Measurements from ENCODE around the gene MAGEF1.

MAGEF1 gene

GRCh38 chr3:184748219-184749135 is 36.6 kb upstream of the MAGEF1 start:
- no peak overlapping the region for H3K9ac ChIP-seq (ENCODE audit: low read length)
- no peaks in the 10 kb centered on the region for H4K20me1 ChIP-seq (ENCODE audit: low read depth, low read length)
- no peak overlapping the region for H3K4me3 ChIP-seq (ENCODE audit: insufficient read depth, low read length, poor library complexity, severe bottlenecking)
- H3F3A ChIP-seq (ENCODE audit: insufficient read depth) = no peaks in the 10 kb centered on the region
- no peaks in the 10 kb centered on the region for H3K9me2 ChIP-seq (replicated peaks; ENCODE audit: insufficient read depth, low read length)
- no peaks in the 10 kb centered on the region for H3K79me2 ChIP-seq (ENCODE audit: insufficient read depth, low read length)
- H2AFZ ChIP-seq (ENCODE audit: low read depth, low read length, severe bottlenecking) = no peak overlapping the region
- no peak overlapping the region for H3K4me2 ChIP-seq (ENCODE audit: low read depth, low read length, poor library complexity, severe bottlenecking)
- TF ChIP-seq EZH2phosphoT487 (conservative IDR thresholded peaks at IDR 0.05; ENCODE audit: low read length) = no peak
- H3K27ac ChIP-seq (ENCODE audit: low read depth, low read length) = no peak overlapping the region
- no peaks in the 10 kb centered on the region for H3K9me3 ChIP-seq (ENCODE audit: insufficient read depth, low read length)
- H3K36me3 ChIP-seq (ENCODE audit: low read length) = no peaks in the 10 kb centered on the region
- H3K27me3 ChIP-seq (ENCODE audit: low read length) = no peaks in the 10 kb centered on the region

DNA sequence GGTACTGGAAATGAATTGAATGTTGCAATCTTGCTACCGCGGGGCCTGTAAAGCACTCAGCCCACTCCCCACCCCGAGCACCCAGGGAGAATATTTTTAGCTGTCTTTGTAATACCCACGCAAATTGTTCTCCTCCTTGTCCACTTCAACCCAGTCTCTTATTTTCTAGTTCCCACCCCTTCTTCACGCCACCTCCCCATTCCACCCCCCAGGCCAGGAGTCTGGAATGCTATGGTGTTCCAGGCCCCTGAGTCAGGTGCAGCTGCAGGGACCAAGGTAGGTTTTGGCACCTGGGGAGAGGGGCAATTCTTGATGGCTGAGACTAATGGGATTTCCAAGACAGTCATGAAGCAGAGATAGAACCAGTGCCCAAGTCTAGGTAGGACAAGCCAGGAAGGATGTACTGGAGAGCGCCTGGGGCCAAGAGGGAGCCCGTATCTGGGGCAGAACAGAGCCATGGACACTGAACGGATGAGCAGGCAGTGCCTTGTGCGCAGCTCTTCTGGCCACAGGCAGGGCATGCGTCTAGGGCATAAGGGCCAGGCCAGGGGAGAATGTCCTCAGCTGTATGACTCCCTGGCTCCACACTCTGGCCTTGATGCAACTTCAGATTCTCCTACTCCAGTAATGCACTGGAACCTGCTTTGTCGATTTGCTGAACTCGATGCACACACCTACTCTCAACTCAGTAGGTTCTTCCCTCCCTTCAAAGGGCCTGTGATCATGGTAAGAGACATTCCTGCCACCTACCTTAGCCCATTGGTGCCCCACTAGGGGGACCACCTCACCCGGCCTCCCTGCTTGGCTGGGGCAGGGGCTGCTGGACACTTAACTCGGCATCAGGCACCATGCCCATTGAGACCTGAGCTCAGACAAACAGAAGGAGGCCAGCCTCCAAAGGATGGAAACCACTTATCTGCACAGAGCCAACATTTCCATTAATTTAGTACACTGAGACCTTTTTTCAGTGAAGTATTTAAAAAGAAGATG is 34.6 kb upstream of the MAGEF1 start:
- H3F3A ChIP-seq (ENCODE audit: insufficient read depth) = no peaks in the 10 kb centered on the region
- H3K27me3 ChIP-seq (ENCODE audit: low read length) = no peaks in the 10 kb centered on the region
- no peak overlapping the region for H3K4me2 ChIP-seq (ENCODE audit: low read depth, low read length, poor library complexity, severe bottlenecking)
- no peak overlapping the region for H3K4me3 ChIP-seq (ENCODE audit: insufficient read depth, low read length, poor library complexity, severe bottlenecking)
- H3K9ac ChIP-seq (ENCODE audit: low read length) = no peak overlapping the region
- no peaks in the 10 kb centered on the region for H3K9me3 ChIP-seq (ENCODE audit: insufficient read depth, low read length)
- H3K27ac ChIP-seq (ENCODE audit: low read depth, low read length) = no peak overlapping the region
- TF ChIP-seq EZH2phosphoT487 (conservative IDR thresholded peaks at IDR 0.05; ENCODE audit: low read length) (no peak), CTCF (IDR thresholded peaks at IDR 0.05; ENCODE audit: insufficient read depth, low read length, poor library complexity, severe bottlenecking) (no peak)
- no peak overlapping the region for H2AFZ ChIP-seq (ENCODE audit: low read depth, low read length, severe bottlenecking)
- H3K36me3 ChIP-seq (ENCODE audit: low read length) = no peaks in the 10 kb centered on the region
- H3K79me2 ChIP-seq (ENCODE audit: insufficient read depth, low read length) = no peaks in the 10 kb centered on the region
- H3K9me2 ChIP-seq (replicated peaks; ENCODE audit: insufficient read depth, low read length) = no peaks in the 10 kb centered on the region
- no peaks in the 10 kb centered on the region for H4K20me1 ChIP-seq (ENCODE audit: low read depth, low read length)

GRCh38 chr3:184745526-184745925 is 33.7 kb upstream of the MAGEF1 start:
- Histone ChIP-seq H3F3A (ENCODE audit: insufficient read depth) (no peaks in the 10 kb centered on the region), H4K20me1 (ENCODE audit: low read depth, low read length) (no peaks in the 10 kb centered on the region), H3K36me3 (ENCODE audit: low read length) (no peaks in the 10 kb centered on the region), H3K9ac (ENCODE audit: low read length) (no peak overlapping the region), H3K4me3 (ENCODE audit: insufficient read depth, low read length, poor library complexity, severe bottlenecking) (no peak overlapping the region), H3K9me2 (replicated peaks; ENCODE audit: insufficient read depth, low read length) (no peaks in the 10 kb centered on the region), H3K79me2 (ENCODE audit: insufficient read depth, low read length) (no peaks in the 10 kb centered on the region), H3K27ac (ENCODE audit: low read depth, low read length) (no peak overlapping the region), H3K27me3 (ENCODE audit: low read length) (no peaks in the 10 kb centered on the region), H3K9me3 (ENCODE audit: insufficient read depth, low read length) (no peaks in the 10 kb centered on the region), H2AFZ (ENCODE audit: low read depth, low read length, severe bottlenecking) (no peak overlapping the region), H3K4me2 (ENCODE audit: low read depth, low read length, poor library complexity, severe bottlenecking) (no peak overlapping the region)
- no peak for TF ChIP-seq CTCF (IDR thresholded peaks at IDR 0.05; ENCODE audit: insufficient read depth, low read length, poor library complexity, severe bottlenecking)
- no peak for TF ChIP-seq EZH2phosphoT487 (conservative IDR thresholded peaks at IDR 0.05; ENCODE audit: low read length)
